ENCODE results near the gene ZMAT3. TPM values are rescaled to one million over a fixed set of nuclear protein-coding genes. Genes with fewer than 3 reads are reported as not detected.

Gene ZMAT3
- total and polyA plus RNA-seq, 2 of the 13 experiments (the other 11 are each of a cell fraction or from before 2014, with no cell fraction given) = 11.4 to 11.7 TPM

- no peak for TF ChIP-seq ZNF629 (CRISPR knock-in tag; conservative IDR thresholded peaks at IDR 0.05)
- TF ChIP-seq, protein P1, sequence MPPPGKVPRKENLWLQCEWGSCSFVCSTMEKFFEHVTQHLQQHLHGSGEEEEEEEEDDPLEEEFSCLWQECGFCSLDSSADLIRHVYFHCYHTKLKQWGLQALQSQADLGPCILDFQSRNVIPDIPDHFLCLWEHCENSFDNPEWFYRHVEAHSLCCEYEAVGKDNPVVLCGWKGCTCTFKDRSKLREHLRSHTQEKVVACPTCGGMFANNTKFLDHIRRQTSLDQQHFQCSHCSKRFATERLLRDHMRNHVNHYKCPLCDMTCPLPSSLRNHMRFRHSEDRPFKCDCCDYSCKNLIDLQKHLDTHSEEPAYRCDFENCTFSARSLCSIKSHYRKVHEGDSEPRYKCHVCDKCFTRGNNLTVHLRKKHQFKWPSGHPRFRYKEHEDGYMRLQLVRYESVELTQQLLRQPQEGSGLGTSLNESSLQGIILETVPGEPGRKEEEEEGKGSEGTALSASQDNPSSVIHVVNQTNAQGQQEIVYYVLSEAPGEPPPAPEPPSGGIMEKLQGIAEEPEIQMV (CRISPR knock-in tag; IDR thresholded peaks at IDR 0.05; ENCODE audit: low read depth) = no peak
- TF ChIP-seq ONECUT2 (CRISPR knock-in tag; IDR thresholded peaks at IDR 0.05) = no peak
- Histone ChIP-seq H3K4me3 (replicated peaks in 1 of 3; ENCODE audit: insufficient read depth in 1 of 3, low read depth in 2 of 3, low read length in 3 of 3) (no peak overlapping the region), H3K27ac (ENCODE audit: extremely low read length, insufficient read depth, low read length) (no peak overlapping the region), H3K4me2 (ENCODE audit: low read depth, low read length) (no peak overlapping the region), H2AFZ (ENCODE audit: low read length) (no peak overlapping the region), H4K20me1 (ENCODE audit: insufficient read depth, low read length) (no peaks in the 10 kb centered on the region), H3K9ac (ENCODE audit: insufficient read depth, low read depth, low read length) (no peak overlapping the region), H3K4me1 (ENCODE audit: insufficient read depth, low read length) (peaks cover 6% of the 10 kb centered on the region; the same call in 1 of the 2 replicates), H3K27me3 (ENCODE audit: control insufficient read depth in 1 of 2, insufficient read depth in 2 of 2, low read length in 2 of 2) (no peaks in the 10 kb centered on the region; a peak in 1 of 5 replicates), H3K79me2 (ENCODE audit: insufficient read depth, low read length) (no peaks in the 10 kb centered on the region), H3K36me3 (replicated peaks in 1 of 2; ENCODE audit: control insufficient read depth in 1 of 2, insufficient read depth in 2 of 2, low read length in 2 of 2) (peaks cover 0 to under 1% of the 10 kb centered on the region in 2 experiments; a peak in 1 of 5 replicates), H3K9me3 (ENCODE audit: low read length) (no peaks in the 10 kb centered on the region)
- no TSS peak for BruUV-seq (replicated peaks)
- CTCF ChIA-PET (ENCODE audit: low intra/inter-chr PET ratio, low total read pairs) = no interaction called here
- WGBS (ENCODE audit: low lambda C conversion rate) = 96% methylated on average over 1 of the region's 1 CpG
- FAIRE-seq (no peak), ATAC-seq (no peak), DNase-seq (ENCODE audit: low spot score) (no peak)
- intact Hi-C loops (cut with micrococcal nuclease; ENCODE audit: unreplicated experiment) (loop anchor here (5.0 kb wide), 1 partner anchor 78 kb away; no protein-coding TSS in a partner anchor), in situ Hi-C loops (cut with HindIII; ENCODE audit: extremely low pct_ligation_motif_present, low pct_unique_long_range_greater_than_20kb) (loop anchor here (5.0 kb wide), 1 partner anchor 303 kb away; the partner anchor contains the start of gene ZNF639)
- POLR2A ChIA-PET = no interaction called here
Observed at GRCh38 chr3:179018808-179019207, 52.8 kb downstream of the ZMAT3 start.

GRCh38 chr3:179016979-179017670 is 54.5 kb downstream of the ZMAT3 start:
- intact Hi-C loops (cut with micrococcal nuclease; ENCODE audit: unreplicated experiment) = loop anchor here (5.0 kb wide), 1 partner anchor 80 kb away; no protein-coding TSS in a partner anchor
- FAIRE-seq = no peak
- BruUV-seq (replicated peaks) = no TSS peak

More at GRCh38 chr3:179016979-179017670, 54.5 kb downstream of the ZMAT3 start:
- no peaks in the 10 kb centered on the region for H3K27me3 ChIP-seq (ENCODE audit: control insufficient read depth in 1 of 2, insufficient read depth in 2 of 2, low read length in 2 of 2)
- no peaks in the 10 kb centered on the region for H4K20me1 ChIP-seq (ENCODE audit: insufficient read depth, low read length)
- TF ChIP-seq, protein P2, sequence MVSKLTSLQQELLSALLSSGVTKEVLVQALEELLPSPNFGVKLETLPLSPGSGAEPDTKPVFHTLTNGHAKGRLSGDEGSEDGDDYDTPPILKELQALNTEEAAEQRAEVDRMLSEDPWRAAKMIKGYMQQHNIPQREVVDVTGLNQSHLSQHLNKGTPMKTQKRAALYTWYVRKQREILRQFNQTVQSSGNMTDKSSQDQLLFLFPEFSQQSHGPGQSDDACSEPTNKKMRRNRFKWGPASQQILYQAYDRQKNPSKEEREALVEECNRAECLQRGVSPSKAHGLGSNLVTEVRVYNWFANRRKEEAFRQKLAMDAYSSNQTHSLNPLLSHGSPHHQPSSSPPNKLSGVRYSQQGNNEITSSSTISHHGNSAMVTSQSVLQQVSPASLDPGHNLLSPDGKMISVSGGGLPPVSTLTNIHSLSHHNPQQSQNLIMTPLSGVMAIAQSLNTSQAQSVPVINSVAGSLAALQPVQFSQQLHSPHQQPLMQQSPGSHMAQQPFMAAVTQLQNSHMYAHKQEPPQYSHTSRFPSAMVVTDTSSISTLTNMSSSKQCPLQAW (CRISPR knock-in tag; IDR thresholded peaks at IDR 0.05) = no peak
- TF ChIP-seq AHR (CRISPR knock-in tag; IDR thresholded peaks at IDR 0.05) (no peak), SRSF1 (optimal IDR thresholded peaks at IDR 0.05; ENCODE audit: low read depth, low read length) (no peak)
- TF ChIP-seq, protein P1 (CRISPR knock-in tag; IDR thresholded peaks at IDR 0.05; ENCODE audit: low read depth) = no peak
- no peaks in the 10 kb centered on the region for H3K79me2 ChIP-seq (ENCODE audit: insufficient read depth, low read length)
- H3K9me3 ChIP-seq (ENCODE audit: low read length) = no peaks in the 10 kb centered on the region
- H3K36me3 ChIP-seq (replicated peaks in 1 of 2; ENCODE audit: control insufficient read depth in 1 of 2, insufficient read depth in 2 of 2, low read length in 2 of 2) = no peaks in the 10 kb centered on the region; a peak in 1 of 5 replicates
- ChIA-PET POLR2A (no interaction called here), CTCF (ENCODE audit: low intra/inter-chr PET ratio, low total read pairs) (no interaction called here)
- no peak overlapping the region for H2AFZ ChIP-seq (ENCODE audit: low read length)
- no peak overlapping the region for H3K27ac ChIP-seq (ENCODE audit: extremely low read length, insufficient read depth, low read length)
- no peak overlapping the region for H3K4me3 ChIP-seq (replicated peaks in 1 of 3; ENCODE audit: insufficient read depth in 1 of 3, low read depth in 2 of 3, low read length in 3 of 3)
- ATAC-seq (no peak), DNase-seq (ENCODE audit: low spot score) (no peak)
- in situ Hi-C loops (cut with HindIII; ENCODE audit: extremely low pct_ligation_motif_present, low pct_unique_long_range_greater_than_20kb) = loop anchor here (5.0 kb wide), 1 partner anchor 305 kb away; the partner anchor contains the start of gene ZNF639
- peaks cover 6% of the 10 kb centered on the region; the same call in 1 of the 2 replicates for H3K4me1 ChIP-seq (ENCODE audit: insufficient read depth, low read length)
- H3K4me2 ChIP-seq (ENCODE audit: low read depth, low read length) = no peak overlapping the region
- no peak overlapping the region for H3K9ac ChIP-seq (ENCODE audit: insufficient read depth, low read depth, low read length)
- 94% methylated on average over 9 of the region's 9 CpGs for WGBS (ENCODE audit: low lambda C conversion rate)
